ENCODE results near the gene LRRC23.

Gene LRRC23

DNA sequence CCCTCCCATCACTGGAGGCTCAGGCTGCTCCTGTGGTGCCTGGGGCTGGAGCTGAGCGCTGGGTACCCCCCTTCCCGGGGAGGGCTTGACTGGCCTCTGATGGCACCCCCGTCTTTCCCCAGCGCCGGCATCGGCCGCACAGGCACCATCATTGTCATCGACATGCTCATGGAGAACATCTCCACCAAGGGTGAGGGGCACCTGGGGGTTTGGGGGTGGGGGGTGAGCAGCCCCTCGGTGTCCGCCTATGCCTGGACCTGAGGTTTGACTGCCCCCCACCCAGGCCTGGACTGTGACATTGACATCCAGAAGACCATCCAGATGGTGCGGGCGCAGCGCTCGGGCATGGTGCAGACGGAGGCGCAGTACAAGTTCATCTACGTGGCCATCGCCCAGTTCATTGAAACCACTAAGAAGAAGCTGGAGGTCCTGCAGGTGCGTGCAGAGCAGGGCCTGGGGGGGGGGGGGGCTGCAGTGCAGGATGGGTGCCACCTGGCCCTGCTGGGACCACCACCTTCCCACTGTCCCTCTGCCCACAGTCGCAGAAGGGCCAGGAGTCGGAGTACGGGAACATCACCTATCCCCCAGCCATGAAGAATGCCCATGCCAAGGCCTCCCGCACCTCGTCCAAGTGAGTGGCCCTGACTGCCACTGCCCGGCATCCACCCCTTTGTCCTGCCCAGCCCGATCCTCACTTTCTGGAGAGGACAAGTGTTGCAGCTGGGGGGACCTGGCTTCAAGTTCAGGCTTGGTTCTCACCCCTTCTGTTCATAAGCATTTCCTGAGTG is 55.4 kb downstream of the LRRC23 start:
- no peak for DNase-seq

DNA sequence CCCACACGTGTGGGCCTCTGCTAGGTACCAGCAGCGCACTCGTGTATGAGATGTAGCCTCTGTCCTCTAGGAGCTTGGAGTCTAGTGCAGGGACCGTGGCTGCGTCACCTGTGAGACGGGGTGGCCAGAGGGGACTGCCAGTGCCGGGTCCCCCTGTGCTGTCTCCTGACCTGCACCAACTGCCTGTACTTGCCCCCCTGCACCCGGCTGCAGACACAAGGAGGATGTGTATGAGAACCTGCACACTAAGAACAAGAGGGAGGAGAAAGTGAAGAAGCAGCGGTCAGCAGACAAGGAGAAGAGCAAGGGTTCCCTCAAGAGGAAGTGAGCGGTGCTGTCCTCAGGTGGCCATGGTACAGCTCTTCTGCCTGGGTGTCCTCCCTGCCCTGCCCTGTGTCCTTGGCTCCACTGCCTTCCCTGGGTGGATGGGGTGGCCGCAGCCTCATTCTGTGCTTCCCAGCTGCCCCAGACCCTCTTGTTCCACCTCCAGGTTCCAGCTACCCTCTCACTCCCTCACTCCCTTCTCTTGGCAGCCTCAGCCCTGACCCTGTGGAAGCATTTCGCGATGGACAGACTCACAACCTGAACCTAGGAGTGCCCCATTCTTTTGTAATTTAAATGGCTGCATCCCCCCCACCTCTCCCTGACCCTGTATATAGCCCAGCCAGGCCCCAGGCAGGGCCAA is 56.1 kb downstream of the LRRC23 start:
- DNase-seq: peak; percentile 42

DNA sequence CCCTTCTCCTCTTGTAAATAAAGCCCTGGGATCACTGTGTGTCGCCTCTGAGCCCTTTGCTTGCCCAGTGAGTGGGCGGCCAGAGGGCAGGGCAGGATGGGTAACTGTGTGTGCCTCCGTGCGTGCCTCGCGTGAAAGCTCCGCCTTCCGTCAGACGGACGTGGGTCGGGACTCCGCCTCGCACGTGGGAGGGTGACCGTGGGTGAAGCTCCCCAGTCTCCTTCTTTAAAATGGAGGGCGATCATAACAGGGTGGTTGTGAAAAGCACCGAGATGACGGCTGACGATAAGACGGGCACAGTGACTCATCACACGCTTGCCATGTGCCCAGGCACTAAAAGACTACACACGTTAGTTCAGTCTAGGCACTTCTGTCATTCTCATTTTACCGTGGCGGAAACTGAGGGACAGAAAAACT is 56.7 kb downstream of the LRRC23 start:
- peak; percentile 97 for DNase-seq

DNA sequence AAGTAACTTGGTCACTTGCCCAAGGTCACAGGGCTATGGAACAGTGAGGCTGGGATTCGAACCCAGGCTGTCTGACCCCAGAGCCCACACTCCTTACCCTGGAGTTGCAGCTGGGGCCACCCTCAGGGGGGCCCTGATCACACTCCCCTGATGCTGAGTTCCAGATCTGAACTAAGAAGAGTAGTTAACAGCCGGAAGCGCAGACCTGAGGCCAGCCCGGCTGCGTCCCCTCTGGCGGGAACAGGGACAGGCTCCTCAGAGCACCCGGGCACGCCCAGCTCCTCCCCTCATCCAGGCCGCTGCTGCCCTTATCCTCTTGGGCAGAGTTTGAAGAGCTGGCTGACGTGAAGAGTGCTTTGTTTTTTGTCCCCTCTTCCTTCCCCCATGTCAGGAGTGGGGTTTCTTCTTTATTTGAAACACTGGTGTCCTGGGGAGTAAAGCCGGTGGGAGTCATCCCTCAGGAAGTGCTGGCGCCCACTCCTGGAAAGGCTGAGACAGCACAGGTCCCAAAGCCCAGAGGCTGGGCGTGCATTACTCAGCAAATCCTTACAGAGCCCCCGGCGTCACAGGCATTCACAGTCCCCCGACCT is 57.2 kb downstream of the LRRC23 start:
- DNase-seq: peak; percentile 78

DNA sequence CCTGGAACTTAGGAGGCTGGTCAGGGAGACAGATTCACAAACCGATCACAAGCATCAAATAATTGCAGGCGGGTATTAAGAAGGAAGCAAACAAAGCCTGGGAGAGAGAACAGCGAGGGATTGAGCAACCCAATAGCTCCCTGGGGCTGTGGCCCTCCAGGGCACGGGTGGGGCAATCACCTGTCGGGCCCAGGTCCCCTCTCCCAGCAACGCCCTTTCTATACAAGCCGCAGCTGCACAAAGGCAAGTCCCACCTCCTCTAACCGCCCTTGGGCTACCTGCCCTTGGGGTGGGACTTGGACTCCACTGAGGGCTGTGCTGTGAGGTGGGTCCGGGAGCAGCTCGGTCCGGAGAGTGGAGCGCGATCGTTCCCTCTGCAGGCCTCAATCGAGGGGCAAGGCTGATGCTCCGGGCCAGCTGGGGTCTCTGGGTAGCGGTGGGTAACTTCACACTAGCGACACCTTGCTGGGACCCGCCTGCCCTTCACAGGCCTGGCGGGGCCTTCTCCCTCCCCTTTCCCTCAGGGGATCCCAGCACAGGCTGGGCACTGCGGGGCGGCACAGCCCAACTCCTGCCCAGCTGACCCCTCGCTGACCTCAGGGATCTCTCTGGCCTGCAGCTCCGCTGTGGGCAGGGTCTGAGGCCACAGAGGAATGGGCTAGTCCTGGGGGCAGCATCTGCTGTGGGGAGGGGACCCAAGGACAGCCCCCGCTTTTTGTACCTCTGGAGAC is 57.8 kb downstream of the LRRC23 start:
- peak; percentile 32 for DNase-seq

DNA sequence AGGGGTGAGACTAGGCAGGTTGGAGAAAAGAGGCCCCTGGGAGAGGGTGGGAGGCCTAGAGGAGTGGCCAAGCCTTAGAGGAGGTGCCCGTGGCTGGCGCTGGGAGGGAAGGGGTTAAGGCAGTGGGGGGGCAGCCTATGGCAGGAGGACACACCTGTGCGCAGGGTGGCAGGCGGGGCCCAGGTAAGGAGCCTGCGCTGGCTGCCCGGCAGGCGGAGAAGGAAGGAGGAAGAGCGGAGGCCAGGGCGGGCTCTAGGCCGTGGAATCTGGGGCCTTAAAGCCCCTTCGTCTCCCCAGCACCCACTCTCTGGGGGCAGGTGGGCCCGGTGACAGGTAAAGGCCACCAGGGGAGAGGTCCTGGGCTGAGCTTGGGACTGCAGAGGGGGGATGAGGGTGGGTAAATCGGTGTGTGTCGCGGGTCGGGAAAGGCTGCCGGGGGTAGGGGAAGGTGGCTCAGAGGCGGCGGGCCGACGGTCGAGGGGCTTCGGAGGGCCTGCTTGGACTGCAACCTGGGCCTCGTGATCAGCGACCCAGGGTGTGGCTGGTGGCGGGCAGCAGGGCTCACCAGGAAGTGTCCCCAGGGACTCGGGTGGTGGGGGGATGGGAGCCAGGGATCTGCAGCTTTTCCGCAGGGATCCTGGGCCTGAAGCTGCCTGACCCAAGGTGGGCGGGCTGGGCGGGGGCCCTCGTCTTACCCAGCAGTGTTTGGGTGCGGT is 58.6 kb downstream of the LRRC23 start:
- DNase-seq: peak; percentile 41
